ENCODE data around the gene ASH1L.
"Not testable (repeated sequence)": the region's sequence is repeated elsewhere in the genome, so short reads cannot be mapped to it uniquely, and the experiment has no call there.

The ASH1L gene

GRCh38 chr1:155561779-155562580, 623 bp downstream of the ASH1L start:
- DNase-seq (ENCODE audit: low spot score), result not testable (repeated sequence)

GRCh38 chr1:155555915-155556314, 6.7 kb downstream of the ASH1L start:
- DNase-seq (ENCODE audit: low spot score), result no peak

- no peak for DNase-seq (ENCODE audit: low spot score)
Observed at GRCh38 chr1:155553349-155553748, 9.3 kb downstream of the ASH1L start.

GRCh38 chr1:155548706-155549105, 13.9 kb downstream of the ASH1L start:
- no peak for DNase-seq (ENCODE audit: low spot score)

GRCh38 chr1:155540000-155540874, 22.4 kb downstream of the ASH1L start:
- DNase-seq (ENCODE audit: low spot score), result peak; percentile 40

GRCh38 chr1:155537193-155537592, 25.4 kb downstream of the ASH1L start:
- DNase-seq (ENCODE audit: low spot score), result no peak

- no peak for DNase-seq (ENCODE audit: low spot score)
Observed at GRCh38 chr1:155531624-155532023, 31.0 kb downstream of the ASH1L start.

- peak; percentile 71 for DNase-seq (ENCODE audit: low spot score)
Observed at GRCh38 chr1:155529929-155530328, 32.7 kb downstream of the ASH1L start.

- DNase-seq (ENCODE audit: low spot score), result peak; percentile 45
Observed at GRCh38 chr1:155529109-155529508, 33.5 kb downstream of the ASH1L start.

- no peak for DNase-seq (ENCODE audit: low spot score)
Observed at GRCh38 chr1:155527677-155528076, 34.9 kb downstream of the ASH1L start.

- no peak for DNase-seq (ENCODE audit: low spot score)
Observed at GRCh38 chr1:155526356-155526755, 36.2 kb downstream of the ASH1L start.

GRCh38 chr1:155522069-155522468, 40.5 kb downstream of the ASH1L start:
- DNase-seq (ENCODE audit: low spot score), result no peak

- DNase-seq (ENCODE audit: low spot score), result no peak
Observed at GRCh38 chr1:155518484-155518883, 44.1 kb downstream of the ASH1L start.

GRCh38 chr1:155514582-155515187, 47.9 kb downstream of the ASH1L start:
- DNase-seq (ENCODE audit: low spot score), result no peak

- no peak for DNase-seq (ENCODE audit: low spot score)
Observed at GRCh38 chr1:155513300-155513916, 49.2 kb downstream of the ASH1L start.

- DNase-seq (ENCODE audit: low spot score), result not testable (repeated sequence)
Observed at GRCh38 chr1:155511385-155511784, 51.2 kb downstream of the ASH1L start.

- DNase-seq (ENCODE audit: low spot score), result no peak
Observed at GRCh38 chr1:155509064-155509463, 53.5 kb downstream of the ASH1L start.

- DNase-seq (ENCODE audit: low spot score), result no peak
Observed at GRCh38 chr1:155507945-155508344, 54.7 kb downstream of the ASH1L start.

- not testable (repeated sequence) for DNase-seq (ENCODE audit: low spot score)
Observed at GRCh38 chr1:155505963-155506362, 56.6 kb downstream of the ASH1L start.

- DNase-seq (ENCODE audit: low spot score), result peak; percentile 88
Observed at GRCh38 chr1:155504207-155504606, 58.4 kb downstream of the ASH1L start.

GRCh38 chr1:155499953-155500639, 62.5 kb downstream of the ASH1L start:
- DNase-seq (ENCODE audit: low spot score), result peak; percentile 90

GRCh38 chr1:155499263-155499662, 63.3 kb downstream of the ASH1L start:
- no peak for DNase-seq (ENCODE audit: low spot score)
